PC-3 (cell line): ENCODE data around the gene MAEA. TPM values are rescaled to one million over a fixed set of nuclear protein-coding genes. Genes with fewer than 3 reads are reported as not detected.

Experiments
- ATAC-seq: fragments of 200-7000 bp; cut with Tn5 transposase; 2 replicates; pipeline ENCODE4 v1.9.1; 2020; ENCODE audit warnings: mild to moderate bottlenecking, moderate library complexity
- BruUV-seq: library from RNA; stranded (reverse); fragments of 400-500 nt; replicated peaks from 2 replicates; lab custom pipeline; 2021; lab: Mats Ljungman, UMichigan
- CTCF ChIA-PET: fragments of 300-600 bp; sonication (Branson Sonifier 250); formaldehyde crosslinking; loops from one replicate; lab custom pipeline; 2022; ENCODE audit warnings: antibody characterized with exemption; lab: Charles Lee
- POLR2A ChIA-PET: fragments of 300-600 bp; sonication (Branson Sonifier 250); formaldehyde crosslinking; loops from one replicate; lab custom pipeline; 2022; ENCODE audit warnings: antibody characterized with exemption; ENCODE audit not compliant: unreplicated experiment; lab: Charles Lee
- DNase-seq: peaks from one replicate; pipeline ENCODE4 v3.0.0-alpha.2; 2015
- H2AFZ ChIP-seq: fragments of 300-600 bp; sonication (generic); 2 replicates; pipeline ENCODE4 v1.6.0; 2016; ENCODE audit warnings: antibody characterized with exemption, low read length
- H3F3A ChIP-seq: fragments of 300-600 bp; sonication (generic); one replicate; pipeline ENCODE4 v1.6.0; 2017; ENCODE audit warnings: antibody characterized with exemption, low read length, control low read depth, mild to moderate bottlenecking; ENCODE audit not compliant: unreplicated experiment
- H3K27ac ChIP-seq: fragments of 300-600 bp; sonication (generic); 2 replicates; pipeline ENCODE4 v1.5.1; 2016; ENCODE audit warnings: mild to moderate bottlenecking, low read length
- H3K27me3 ChIP-seq: fragments of 300-600 bp; sonication (generic); 2 replicates; pipeline ENCODE4 v1.6.1; 2016; ENCODE audit warnings: low read length, mixed read lengths
- H3K36me3 ChIP-seq: fragments of 300-600 bp; sonication (generic); 2 replicates; pipeline ENCODE4 v1.6.1; 2016; ENCODE audit warnings: low read depth, mixed run types, low read length, mixed read lengths
- H3K4me1 ChIP-seq: fragments of 300-600 bp; sonication (generic); 2 replicates; pipeline ENCODE4 v1.5.1; 2016; ENCODE audit warnings: low read length; ENCODE audit not compliant: insufficient read depth
- H3K4me2 ChIP-seq: fragments of 300-600 bp; sonication (generic); 2 replicates; pipeline ENCODE4 v1.6.0; 2016; ENCODE audit warnings: low read length
- H3K4me3 ChIP-seq: fragments of 300-600 bp; sonication (generic); 2 replicates; pipeline ENCODE4 v1.5.1; 2016; ENCODE audit warnings: mild to moderate bottlenecking, low read length, mixed read lengths
- H3K79me2 ChIP-seq: fragments of 300-600 bp; sonication (generic); 2 replicates; pipeline ENCODE4 v1.6.1; 2017; ENCODE audit warnings: low read length, mixed read lengths
- H3K9ac ChIP-seq: fragments of 300-600 bp; sonication (generic); 2 replicates; pipeline ENCODE4 v1.6.0; 2016; ENCODE audit warnings: mild to moderate bottlenecking, low read length
- H3K9me2 ChIP-seq: fragments of 300-600 bp; sonication (generic); replicated peaks from 2 replicates; pipeline ENCODE4 v1.6.1; 2016; ENCODE audit warnings: mixed run types, low read length, mixed read lengths
- H3K9me3 ChIP-seq: fragments of 300-600 bp; sonication (generic); 2 replicates; pipeline ENCODE4 v1.6.1; 2016; ENCODE audit warnings: low read length, mixed read lengths
- H4K20me1 ChIP-seq: fragments of 300-600 bp; sonication (generic); 2 replicates; pipeline ENCODE4 v1.6.1; 2016; ENCODE audit warnings: low read length, mixed read lengths
- EZH2 ChIP-seq: fragments of 300-600 bp; sonication (generic); IDR thresholded peaks from one replicate; pipeline ENCODE4 v1.6.1; 2017; ENCODE audit warnings: antibody characterized with exemption, mild to moderate bottlenecking, low read length; ENCODE audit not compliant: unreplicated experiment
- EZH2phosphoT487 ChIP-seq: fragments of 300-600 bp; sonication (generic); IDR thresholded peaks from 2 replicates; pipeline ENCODE4 v1.6.1; 2018; ENCODE audit warnings: mild to moderate bottlenecking, antibody characterized with exemption, low read length, borderline replicate concordance
- intact Hi-C: fragments of 100-400 bp; cut with micrococcal nuclease; formaldehyde crosslinking; loops from 2 replicates; pipeline ENCODE4 v1.9.0; 2023
- total RNA-seq: library from RNA; depleted of rRNA; stranded (reverse); fragments of >200 nt; gene quantifications from 2 replicates; pipeline ENCODE4 v1.2.3, GENCODE V29; 2014
- TF ChIP-seq, protein P1 (sequence below): fragments of 300-600 bp; sonication (generic); conservative IDR thresholded peaks from 2 replicates; pipeline ENCODE4 v1.5.1; 2017; ENCODE audit warnings: antibody characterized with exemption, low read depth, mild to moderate bottlenecking, low read length

The MAEA gene
- total RNA-seq, 1 experiment from 2014 or later: 48.1 TPM

DNA sequence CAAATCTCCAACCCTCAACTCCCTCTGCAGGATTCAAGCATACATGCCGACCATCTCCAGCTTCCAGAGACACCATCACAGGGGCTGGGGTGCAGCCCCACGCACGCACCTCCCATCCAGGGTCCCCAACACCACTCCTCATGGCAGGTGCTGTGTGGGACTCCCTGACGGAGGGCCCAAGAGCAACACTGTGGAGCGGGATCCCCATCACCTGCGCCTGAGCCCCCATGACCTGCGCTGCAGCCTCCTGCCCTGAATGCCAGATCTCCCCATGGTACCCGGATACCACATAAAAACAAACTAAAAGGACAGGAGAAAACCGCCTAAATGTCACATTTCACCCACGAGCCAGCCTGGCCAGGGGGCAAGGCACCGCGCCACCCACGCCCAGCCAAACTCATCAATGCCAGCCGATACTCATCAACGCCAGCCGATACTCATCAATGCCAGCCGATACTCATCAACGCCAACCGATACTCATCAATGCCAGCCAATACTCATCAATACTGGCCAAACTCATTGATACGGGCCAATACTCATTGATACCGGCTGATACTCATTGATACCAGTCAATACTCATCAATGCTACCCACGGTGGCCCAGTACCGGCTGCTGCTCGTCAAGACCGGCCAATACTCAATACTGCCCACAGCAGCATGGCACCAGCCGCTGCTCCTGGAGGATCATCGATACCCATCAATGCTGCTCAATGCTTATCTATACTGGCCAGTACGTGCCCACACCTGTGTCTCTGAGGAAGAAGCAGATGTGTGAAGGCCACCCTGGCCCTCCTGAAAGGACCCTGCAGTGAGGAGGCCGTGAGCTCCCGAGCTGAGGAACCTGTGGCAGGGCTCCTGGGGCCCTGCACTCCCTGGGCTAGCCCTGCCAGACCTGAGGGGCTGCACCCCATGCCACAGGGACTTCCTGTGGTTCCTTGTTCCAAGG, 46.9 kb upstream of the MAEA start:
- H4K20me1 ChIP-seq: peaks cover 15% of the 10 kb centered on the region; the same call in 1 of the 2 replicates
- no peak for DNase-seq
- H3K79me2 ChIP-seq: peaks cover 87% of the 10 kb centered on the region
- H3K9ac ChIP-seq: no peak overlapping the region
- no peaks in the 10 kb centered on the region for H3K9me3 ChIP-seq
- CTCF ChIA-PET: no interaction called here
- peaks cover 15% of the 10 kb centered on the region for H3K4me1 ChIP-seq
- no peaks in the 10 kb centered on the region for H3K9me2 ChIP-seq
- H3K36me3 ChIP-seq: no peaks in the 10 kb centered on the region; the same call in 1 of the 2 replicates
- no peak for ATAC-seq
- POLR2A ChIA-PET: no interaction called here
- H3K27ac ChIP-seq: no peak overlapping the region
- BruUV-seq: no TSS peak
- no peak overlapping the region for H3K4me3 ChIP-seq
- no peak overlapping the region for H2AFZ ChIP-seq
- H3K4me2 ChIP-seq: no peak overlapping the region
- H3K27me3 ChIP-seq: no peaks in the 10 kb centered on the region
- H3F3A ChIP-seq: no peaks in the 10 kb centered on the region
- TF ChIP-seq, protein P1, sequence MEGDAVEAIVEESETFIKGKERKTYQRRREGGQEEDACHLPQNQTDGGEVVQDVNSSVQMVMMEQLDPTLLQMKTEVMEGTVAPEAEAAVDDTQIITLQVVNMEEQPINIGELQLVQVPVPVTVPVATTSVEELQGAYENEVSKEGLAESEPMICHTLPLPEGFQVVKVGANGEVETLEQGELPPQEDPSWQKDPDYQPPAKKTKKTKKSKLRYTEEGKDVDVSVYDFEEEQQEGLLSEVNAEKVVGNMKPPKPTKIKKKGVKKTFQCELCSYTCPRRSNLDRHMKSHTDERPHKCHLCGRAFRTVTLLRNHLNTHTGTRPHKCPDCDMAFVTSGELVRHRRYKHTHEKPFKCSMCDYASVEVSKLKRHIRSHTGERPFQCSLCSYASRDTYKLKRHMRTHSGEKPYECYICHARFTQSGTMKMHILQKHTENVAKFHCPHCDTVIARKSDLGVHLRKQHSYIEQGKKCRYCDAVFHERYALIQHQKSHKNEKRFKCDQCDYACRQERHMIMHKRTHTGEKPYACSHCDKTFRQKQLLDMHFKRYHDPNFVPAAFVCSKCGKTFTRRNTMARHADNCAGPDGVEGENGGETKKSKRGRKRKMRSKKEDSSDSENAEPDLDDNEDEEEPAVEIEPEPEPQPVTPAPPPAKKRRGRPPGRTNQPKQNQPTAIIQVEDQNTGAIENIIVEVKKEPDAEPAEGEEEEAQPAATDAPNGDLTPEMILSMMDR: no peak
- no peak for TF ChIP-seq EZH2
- TF ChIP-seq EZH2phosphoT487: no peak
- intact Hi-C loops: no loop called here

DNA sequence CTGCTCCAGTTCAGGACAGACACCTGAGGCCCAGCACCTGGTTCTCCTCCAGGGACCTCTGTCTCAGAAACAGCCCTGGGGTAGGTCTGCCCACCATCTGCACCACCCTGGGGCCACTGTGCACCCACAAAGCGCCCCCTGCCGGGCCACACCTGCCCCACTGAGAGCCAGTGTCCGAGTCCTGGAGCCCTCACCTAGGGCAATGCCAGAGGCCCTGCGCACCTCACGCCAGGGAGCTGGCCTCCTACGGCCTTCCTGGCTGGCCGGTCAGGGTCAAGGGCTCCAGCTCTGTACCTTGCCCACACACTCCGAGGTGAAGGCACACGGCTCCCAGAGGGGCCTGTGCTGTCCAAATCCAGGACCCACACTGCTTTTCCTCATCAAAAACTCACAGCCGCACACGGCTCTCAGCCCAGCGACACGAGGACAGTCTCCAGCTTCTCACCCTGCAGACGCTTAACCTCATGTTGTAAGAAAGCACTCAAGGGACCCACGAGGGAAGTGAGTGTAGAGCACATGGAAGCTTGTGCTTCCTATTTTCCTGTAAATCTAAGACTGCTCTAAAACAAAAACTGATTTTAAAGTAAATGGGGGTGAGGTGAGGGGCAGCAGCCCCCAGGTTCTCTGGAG, 46.1 kb upstream of the MAEA start:
- no peaks in the 10 kb centered on the region for H3K9me3 ChIP-seq
- intact Hi-C loops: no loop called here
- H3K27ac ChIP-seq: no peak overlapping the region
- H3K36me3 ChIP-seq: no peaks in the 10 kb centered on the region; the same call in 1 of the 2 replicates
- DNase-seq: no peak
- H3K4me2 ChIP-seq: no peak overlapping the region
- peaks cover 15% of the 10 kb centered on the region for H3K4me1 ChIP-seq
- H3K9ac ChIP-seq: no peak overlapping the region
- no peaks in the 10 kb centered on the region for H3K9me2 ChIP-seq
- no peak overlapping the region for H2AFZ ChIP-seq
- TF ChIP-seq, protein P1: no peak; the same call in 1 of the 2 replicates
- TF ChIP-seq EZH2 (no peak), EZH2phosphoT487 (no peak)
- ChIA-PET CTCF (no interaction called here), POLR2A (no interaction called here)
- H4K20me1 ChIP-seq: peaks cover 15% of the 10 kb centered on the region; the same call in 1 of the 2 replicates
- H3F3A ChIP-seq: no peaks in the 10 kb centered on the region
- H3K27me3 ChIP-seq: no peaks in the 10 kb centered on the region
- H3K4me3 ChIP-seq: no peak overlapping the region
- peaks cover 90% of the 10 kb centered on the region for H3K79me2 ChIP-seq
- no TSS peak for BruUV-seq
- ATAC-seq: no peak
